RCC 7860 (cell line): Measurements from ENCODE around the gene SKA3.
"Not testable (repeated sequence)": the region's sequence is repeated elsewhere in the genome, so short reads cannot be mapped to it uniquely, and the experiment has no call there.

Experiments used
- DNase-seq: peaks from one replicate; pipeline ENCODE4 v3.0.0-alpha.2; 2015; ENCODE audit warnings: low spot score
- FAIRE-seq: peaks from 2 replicates; lab custom pipeline; 2012; peaks lifted over from hg19 to GRCh38; lab: Jason Lieb, UNC

The SKA3 gene

GRCh38 chr13:21173767-21174166 lies 2.6 kb downstream of the SKA3 start:
- DNase-seq, FAIRE-seq: not testable (repeated sequence)

- FAIRE-seq: no peak
- DNase-seq: no peak
Measured at GRCh38 chr13:21171420-21171819, 4.9 kb downstream of the SKA3 start.

DNA sequence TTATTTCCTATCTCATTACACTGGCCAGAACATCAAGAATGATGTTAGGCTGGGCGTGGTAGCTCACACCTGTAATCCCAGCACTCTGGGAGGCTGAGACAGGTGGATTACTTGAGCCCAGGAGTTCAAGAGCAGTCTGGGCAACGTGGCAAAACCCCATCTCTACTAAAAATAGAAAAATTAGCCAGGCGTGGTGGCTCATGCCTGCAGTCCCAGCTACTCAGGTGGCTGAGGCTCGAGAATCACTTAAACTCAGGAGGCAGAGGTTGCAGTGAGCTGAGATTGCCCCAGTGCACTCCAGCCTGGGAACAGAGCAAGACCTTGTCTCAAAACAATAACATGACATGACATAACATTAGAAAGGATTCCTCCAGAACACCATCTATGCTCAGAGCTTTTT lies 10.7 kb downstream of the SKA3 start:
- FAIRE-seq, DNase-seq: not testable (repeated sequence)

DNA sequence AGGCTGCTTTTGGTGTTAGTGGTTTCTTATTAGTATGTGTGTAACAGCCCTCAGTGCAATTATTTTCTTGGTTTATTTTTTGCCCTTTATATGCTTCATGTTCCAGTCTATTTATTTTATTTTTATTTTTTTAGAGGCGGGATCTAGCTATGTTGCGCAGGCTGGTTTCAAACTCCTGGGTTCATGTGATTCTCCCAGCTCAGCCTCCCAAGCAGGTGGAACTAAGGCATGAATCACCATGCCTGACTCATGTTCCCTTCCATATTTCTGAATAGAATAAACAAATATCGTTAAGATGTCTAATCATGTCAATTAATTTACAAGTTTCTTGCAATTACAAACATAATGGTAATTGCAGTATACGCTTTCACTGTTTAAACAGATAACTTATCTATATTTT lies 11.7 kb downstream of the SKA3 start:
- DNase-seq (no peak), FAIRE-seq (no peak)

DNA sequence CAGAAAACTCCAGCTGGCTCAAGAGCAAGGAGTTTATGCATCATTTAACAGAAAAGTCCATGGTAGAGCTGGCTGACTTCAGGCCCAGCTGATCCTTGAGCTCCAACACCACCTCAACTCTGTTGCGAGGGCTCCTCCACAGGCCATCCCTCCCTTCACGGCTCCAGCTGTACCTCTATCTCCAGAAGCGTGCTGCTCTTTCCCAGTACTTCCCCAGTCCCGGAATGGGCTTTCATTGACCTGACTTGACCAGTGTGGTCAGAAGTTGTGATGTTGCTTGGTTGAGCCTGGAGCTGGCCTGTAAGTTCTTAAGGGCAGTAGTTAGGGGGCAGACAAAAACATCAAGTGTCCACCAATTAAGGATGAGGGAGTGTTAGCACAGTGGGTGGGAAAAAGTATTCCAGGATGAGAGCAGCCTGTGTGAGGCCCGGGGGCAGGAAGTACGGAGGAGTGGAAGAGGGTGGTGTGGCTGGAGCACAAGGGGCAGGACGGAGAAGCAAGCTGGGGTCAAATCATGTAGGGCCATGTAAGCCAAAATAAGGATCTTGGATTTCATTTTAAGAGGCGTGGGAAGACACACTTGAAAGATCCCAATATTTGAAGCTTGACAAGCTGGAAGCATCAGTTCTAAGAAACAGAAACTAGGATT lies 24.0 kb downstream of the SKA3 start:
- FAIRE-seq: no peak
- no peak for DNase-seq

DNA sequence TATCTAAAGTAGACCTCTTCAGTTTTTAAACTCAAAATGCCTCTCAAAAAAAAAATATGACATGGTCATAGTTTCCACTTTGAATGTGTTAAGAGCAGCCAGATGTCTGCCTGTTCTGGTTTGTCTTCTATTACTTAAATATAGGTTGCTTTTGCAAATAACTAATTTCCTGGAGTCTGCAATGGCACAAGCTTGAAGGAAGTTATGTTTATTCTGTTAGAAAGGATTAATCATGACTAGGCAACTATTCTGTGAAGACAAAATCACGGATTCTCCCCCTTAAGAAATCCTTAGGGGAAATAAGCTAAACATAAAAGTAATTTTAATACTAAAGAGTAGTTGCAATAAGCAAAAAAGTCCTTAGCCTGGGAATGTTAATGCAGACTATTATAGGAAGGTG lies 26.3 kb downstream of the SKA3 start:
- DNase-seq (no peak), FAIRE-seq (no peak)

GRCh38 chr13:21149568-21149967 lies 26.8 kb downstream of the SKA3 start:
- FAIRE-seq (no peak), DNase-seq (no peak)

GRCh38 chr13:21148557-21149258 lies 27.6 kb downstream of the SKA3 start:
- DNase-seq (no peak), FAIRE-seq (no peak)

DNA sequence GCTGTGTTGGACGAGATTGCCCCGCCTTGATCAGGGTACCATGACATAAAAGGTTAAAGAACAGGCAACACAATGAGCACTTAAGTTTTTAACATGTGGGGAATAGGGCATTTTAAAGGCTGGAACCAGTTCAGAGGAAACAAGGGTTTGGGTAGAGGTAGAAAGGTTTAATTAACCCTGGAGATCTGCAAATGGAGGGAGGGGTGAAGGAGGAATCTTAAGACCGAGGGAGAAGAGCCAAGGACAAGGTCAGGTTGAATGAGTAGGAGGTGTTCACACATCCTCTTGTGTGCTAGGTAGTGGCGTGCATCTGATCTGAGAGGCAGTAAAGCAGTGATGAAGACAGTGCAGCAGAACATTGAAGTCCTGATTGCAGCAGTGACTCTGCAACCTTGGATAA lies 28.5 kb downstream of the SKA3 start:
- FAIRE-seq: no peak
- no peak for DNase-seq

GRCh38 chr13:21142766-21143165 lies 33.6 kb downstream of the SKA3 start:
- no peak for FAIRE-seq

GRCh38 chr13:21139374-21139773 lies 37.0 kb downstream of the SKA3 start:
- DNase-seq: no peak

More at GRCh38 chr13:21142766-21143165, 33.6 kb downstream of the SKA3 start:
- no peak for DNase-seq

DNA sequence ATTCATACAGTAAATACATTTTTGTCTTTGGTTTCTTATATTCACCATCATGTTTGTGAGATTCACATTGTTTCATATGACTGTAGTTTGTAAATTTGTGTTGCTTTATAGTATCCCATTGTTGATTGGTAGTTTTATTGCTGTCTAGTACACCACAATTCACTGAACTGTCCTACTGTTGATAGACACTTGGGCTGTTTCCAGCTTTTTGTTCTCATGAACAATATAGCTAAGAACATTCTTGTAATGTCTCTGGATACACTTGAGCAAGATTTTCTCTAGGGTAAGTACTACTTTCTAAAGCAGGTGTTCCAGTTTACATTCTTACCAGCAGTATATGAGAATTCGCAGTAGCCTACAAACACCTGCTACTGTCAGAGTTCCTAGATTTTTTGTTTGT lies 37.8 kb downstream of the SKA3 start:
- FAIRE-seq (no peak), DNase-seq (no peak)

More at GRCh38 chr13:21139374-21139773, 37.0 kb downstream of the SKA3 start:
- FAIRE-seq: no peak

GRCh38 chr13:21137696-21138095 lies 38.7 kb downstream of the SKA3 start:
- no peak for FAIRE-seq

GRCh38 chr13:21135833-21136232 lies 40.5 kb downstream of the SKA3 start:
- not testable (repeated sequence) for DNase-seq, FAIRE-seq

More at GRCh38 chr13:21137696-21138095, 38.7 kb downstream of the SKA3 start:
- DNase-seq: peak; percentile 44

DNA sequence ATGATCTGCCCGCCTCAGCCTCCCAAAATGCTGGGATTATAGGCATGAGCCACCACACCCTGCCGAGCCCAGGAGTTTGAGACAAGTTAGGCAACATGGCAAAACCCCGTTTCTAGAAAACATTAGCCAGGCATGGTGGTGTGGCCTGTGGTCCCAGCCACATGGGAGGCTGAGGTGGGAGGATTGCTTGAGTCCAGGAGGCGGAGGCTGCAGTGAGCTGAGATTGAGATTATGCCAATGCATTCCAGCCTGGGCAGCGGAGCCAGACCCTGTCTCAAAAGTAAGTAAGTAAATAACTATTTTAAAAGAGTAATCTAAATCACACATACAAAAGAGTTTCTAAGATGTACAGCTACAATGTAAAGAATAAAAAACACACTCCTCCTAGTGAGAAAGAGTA lies 41.9 kb downstream of the SKA3 start:
- DNase-seq (no peak), FAIRE-seq (no peak)

- no peak for FAIRE-seq
- no peak for DNase-seq
Measured at GRCh38 chr13:21133077-21133476, 43.3 kb downstream of the SKA3 start.

GRCh38 chr13:21130116-21130515 lies 46.2 kb downstream of the SKA3 start:
- DNase-seq (no peak), FAIRE-seq (no peak)

- FAIRE-seq (peak; percentile 80), DNase-seq (peak; percentile 82)
Measured at GRCh38 chr13:21124852-21125251, 51.5 kb downstream of the SKA3 start.

GRCh38 chr13:21123956-21124355 lies 52.4 kb downstream of the SKA3 start:
- FAIRE-seq (no peak), DNase-seq (no peak)

DNA sequence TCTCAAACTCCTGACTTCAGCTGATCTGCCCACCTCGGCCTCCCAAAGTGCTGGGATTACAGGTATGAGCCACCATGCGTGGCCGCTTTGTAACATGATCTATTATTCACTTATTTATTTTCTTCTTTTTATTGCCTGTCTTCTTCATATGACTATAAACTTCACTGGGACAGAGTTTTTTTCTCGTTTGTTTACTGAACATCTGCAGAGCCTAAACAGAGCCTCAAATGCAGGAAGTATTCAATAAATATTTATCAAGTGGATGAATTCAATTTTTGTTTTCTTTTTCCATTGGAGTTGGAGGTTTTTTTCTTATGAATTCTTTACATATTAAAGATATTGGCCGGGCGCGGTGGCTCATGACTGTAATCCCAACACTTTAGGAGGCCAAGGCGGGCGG lies 54.7 kb downstream of the SKA3 start:
- DNase-seq (no peak), FAIRE-seq (no peak)

DNA sequence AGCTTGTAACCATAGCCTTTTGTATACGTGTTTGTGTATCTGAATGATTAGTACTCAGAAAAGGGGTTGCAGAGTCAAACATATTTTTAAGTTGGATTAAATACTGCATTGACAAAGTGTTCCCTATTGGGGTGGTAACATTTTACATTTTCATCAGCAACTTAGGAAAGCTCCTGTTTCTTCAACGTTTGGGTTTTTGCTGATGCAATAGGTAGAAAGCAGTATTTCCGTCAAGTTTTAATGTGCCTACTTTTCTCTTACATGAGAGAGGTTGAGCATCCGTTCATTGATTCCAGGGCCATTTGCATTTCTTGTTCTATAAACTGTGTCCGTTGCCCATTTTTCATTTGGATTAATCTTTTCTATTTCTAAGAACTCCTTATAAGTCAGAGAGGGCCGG lies 56.2 kb downstream of the SKA3 start:
- FAIRE-seq: no peak
- no peak for DNase-seq

GRCh38 chr13:21119526-21119925 lies 56.8 kb downstream of the SKA3 start:
- FAIRE-seq (peak; percentile 85), DNase-seq (no peak)
